ENCODE results near the gene ENOSF1. TPM values are rescaled to one million over a fixed set of nuclear protein-coding genes. Genes with fewer than 3 reads are reported as not detected.

ENOSF1 gene
- polyA plus RNA-seq, 4 donors: 68.5 to 101 (median 75.7) TPM

DNA sequence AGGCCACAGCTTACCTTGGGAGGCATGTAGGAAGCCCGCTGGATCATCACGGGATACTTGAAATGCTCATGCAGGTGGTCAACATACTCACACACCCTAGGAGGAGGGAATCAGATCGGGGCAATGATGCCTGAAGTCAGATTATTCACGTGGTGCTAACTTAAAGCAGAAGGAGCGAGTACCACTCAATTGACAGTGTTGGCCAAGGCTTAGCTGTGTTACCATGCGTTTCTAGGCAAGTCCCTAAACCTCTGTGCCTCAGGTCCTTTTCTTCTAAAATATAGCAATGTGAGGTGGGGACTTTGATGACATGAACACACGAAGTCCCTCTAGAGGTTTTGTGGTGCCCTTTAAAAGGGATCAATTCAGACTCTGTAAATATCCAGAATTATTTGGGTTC lies 37.1 kb downstream of the ENOSF1 start:
- DNase-seq (ENCODE audit: low read depth in 4 of 4, low spot score in 3 of 4): no peak

DNA sequence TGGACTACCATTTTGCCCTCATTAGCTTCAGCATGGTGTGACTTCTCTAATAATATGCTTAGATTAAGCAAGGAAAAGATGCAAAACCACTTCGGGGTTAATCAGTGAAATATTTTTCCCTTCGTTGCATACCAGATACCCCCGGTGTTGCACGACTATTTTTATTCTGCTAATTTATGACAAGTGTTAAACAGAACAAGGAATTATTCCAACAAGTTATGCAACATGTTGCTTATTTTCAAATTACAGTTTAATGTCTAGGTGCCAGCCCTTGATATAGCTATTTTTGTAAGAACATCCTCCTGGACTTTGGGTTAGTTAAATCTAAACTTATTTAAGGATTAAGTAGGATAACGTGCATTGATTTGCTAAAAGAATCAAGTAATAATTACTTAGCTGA lies 38.7 kb downstream of the ENOSF1 start:
- no peak for DNase-seq (ENCODE audit: low read depth in 4 of 4, low spot score in 3 of 4)

DNA sequence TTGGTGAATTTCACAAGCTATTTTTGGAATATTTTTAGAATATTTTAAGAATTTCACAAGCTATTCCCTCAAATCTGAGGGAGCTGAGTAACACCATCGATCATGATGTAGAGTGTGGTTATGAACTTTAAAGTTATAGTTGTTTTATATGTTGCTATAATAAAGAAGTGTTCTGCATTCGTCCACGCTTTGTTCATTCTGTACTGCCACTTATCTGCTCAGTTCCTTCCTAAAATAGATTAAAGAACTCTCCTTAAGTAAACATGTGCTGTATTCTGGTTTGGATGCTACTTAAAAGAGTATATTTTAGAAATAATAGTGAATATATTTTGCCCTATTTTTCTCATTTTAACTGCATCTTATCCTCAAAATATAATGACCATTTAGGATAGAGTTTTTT lies 39.1 kb downstream of the ENOSF1 start:
- DNase-seq (ENCODE audit: low read depth in 4 of 4, low spot score in 3 of 4): no peak

DNA sequence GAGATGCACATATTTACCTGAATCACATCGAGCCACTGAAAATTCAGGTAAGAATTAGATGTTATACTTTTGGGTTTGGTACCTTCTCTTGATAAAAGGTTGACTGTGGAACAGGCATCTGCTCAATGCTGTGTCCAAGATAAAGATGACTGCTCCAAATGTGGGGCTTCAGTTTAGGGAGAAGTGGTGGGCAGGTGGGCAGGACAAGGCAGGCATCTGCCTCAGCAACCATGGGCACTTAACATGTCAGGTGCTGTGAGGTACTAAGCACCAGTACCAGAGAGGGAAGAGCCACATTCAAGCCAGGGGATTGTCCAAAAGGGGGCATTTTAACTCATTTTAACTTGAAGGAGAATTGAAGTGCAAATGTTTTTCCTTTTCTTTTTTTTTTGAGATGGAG lies 41.0 kb downstream of the ENOSF1 start:
- DNase-seq (ENCODE audit: low read depth in 4 of 4, low spot score in 3 of 4): no peak

DNA sequence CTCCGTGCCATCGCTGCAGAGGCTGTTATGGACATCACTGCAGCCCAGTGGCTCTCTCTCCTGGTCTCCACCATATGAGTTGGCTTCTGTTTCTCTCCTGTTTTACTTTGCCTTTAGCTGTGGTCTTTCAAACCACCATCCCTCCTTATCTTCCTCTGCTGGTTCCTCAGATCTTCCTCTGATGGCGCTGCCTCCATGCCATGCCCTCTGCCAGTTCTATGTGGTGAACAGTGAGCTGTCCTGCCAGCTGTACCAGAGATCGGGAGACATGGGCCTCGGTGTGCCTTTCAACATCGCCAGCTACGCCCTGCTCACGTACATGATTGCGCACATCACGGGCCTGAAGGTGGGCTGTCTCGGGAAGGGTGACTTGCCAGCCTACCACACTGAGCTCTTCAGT lies 41.9 kb downstream of the ENOSF1 start:
- DNase-seq (ENCODE audit: low read depth in 4 of 4, low spot score in 3 of 4): no peak

DNA sequence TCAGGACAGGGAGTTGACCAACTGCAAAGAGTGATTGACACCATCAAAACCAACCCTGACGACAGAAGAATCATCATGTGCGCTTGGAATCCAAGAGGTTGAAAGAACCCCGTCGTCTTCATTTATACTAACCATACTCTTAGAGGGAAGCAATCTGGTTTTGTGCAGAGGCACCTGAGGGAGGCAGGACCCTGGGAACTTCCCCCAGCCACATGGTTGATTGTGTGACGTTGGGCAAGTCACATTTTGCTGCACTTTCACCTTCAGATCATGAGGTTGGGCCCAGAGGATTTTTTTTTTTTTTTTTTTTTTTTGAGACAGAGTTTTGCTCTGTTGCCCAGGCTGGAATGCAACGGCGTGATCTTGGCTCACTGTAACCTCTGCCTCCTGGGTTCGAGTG lies 43.4 kb downstream of the ENOSF1 start:
- no peak for DNase-seq (ENCODE audit: low read depth in 4 of 4, low spot score in 3 of 4)

DNA sequence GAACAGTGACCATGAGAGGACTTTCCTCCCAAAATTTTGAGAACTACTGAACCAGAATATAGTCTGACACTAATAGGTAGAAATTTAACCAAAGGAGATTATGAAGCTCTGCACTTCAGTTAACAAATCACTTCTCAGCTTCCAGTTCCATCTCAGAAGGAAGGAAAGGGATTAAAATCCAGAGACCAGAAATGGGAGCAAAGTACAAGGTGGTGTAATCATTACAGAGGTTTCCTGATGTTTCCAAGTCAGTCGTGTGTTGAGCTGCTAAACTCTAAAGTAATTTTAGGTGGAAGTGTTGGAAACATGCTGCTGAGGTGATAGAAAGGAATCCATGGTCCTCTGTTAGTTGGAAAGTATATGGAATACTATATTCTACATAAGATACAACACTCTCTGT lies 44.2 kb downstream of the ENOSF1 start:
- DNase-seq (ENCODE audit: low read depth in 4 of 4, low spot score in 3 of 4): peak in 2 of 4 donors; percentile 8 to 13

DNA sequence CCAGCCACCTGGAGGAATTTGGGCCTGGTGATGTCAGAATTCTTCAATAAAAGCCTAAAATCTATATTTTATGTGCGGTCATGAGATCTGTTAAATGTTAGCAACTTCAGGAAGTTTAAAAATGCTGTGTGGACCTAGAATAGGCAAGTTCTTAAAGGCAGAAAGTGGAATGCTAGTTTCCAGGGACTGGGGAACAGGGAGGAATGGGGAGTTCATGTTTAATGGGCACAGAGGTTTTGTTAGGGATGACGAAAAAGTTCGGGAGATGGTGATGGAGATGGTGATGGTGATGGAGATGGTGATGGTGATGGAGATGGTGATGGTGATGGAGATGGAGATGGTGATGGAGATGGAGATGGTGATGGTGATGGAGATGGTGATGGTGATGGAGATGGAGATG lies 45.8 kb downstream of the ENOSF1 start:
- no peak for DNase-seq (ENCODE audit: low read depth in 4 of 4, low spot score in 3 of 4)

DNA sequence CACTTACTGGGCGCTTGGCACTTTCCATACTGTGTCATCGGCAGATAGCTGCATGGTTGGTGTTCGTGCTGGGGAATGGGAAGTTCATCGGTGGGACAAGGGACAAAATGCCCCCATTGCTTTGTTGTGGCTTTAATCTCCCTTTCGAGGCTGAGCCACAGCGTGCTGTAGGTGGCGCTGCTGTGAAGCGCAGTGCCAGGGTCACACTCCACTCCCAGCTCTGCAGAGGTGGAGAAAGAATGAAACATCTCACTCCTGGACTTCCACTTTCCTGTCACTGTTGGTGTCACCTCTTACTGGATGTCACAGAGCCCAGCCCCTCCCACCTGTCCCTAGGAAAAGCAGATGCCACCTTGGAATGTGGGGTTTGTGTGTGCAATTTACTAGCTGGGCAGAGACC lies 46.3 kb downstream of the ENOSF1 start:
- no peak for DNase-seq (ENCODE audit: low read depth in 4 of 4, low spot score in 3 of 4)

DNA sequence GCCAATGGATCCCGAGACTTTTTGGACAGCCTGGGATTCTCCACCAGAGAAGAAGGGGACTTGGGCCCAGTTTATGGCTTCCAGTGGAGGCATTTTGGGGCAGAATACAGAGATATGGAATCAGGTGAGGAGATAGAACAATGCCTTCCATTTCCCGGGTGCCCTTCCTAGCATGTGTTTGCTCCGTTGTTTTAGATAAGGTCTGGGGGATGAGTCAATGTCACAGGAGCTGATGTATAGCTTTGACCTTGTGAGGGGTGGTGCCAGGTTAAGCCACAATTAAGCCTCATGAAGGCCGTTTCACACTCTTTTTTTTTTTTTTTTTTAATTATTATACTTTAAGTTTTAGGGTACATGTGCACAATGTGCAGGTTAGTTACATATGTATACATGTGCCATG lies 50.2 kb downstream of the ENOSF1 start:
- DNase-seq (ENCODE audit: low read depth in 4 of 4, low spot score in 3 of 4): no peak

DNA sequence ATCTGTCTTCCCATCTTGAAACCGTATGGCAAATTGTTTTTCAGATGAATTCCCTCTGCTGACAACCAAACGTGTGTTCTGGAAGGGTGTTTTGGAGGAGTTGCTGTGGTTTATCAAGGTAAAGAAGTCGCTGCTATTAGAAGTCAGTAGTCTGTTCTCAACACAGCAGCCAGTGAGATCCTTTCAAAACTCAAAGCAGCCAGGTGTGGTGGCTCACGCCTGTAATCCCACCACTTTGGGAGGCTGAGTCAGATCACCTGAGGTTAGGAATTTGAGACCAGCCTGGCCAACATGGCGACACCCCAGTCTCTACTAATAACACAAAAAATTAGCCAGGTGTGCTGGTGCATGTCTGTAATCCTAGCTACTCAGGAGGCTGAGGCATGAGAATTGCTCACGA lies 52.8 kb downstream of the ENOSF1 start:
- DNase-seq (ENCODE audit: low read depth in 4 of 4, low spot score in 3 of 4): no peak

DNA sequence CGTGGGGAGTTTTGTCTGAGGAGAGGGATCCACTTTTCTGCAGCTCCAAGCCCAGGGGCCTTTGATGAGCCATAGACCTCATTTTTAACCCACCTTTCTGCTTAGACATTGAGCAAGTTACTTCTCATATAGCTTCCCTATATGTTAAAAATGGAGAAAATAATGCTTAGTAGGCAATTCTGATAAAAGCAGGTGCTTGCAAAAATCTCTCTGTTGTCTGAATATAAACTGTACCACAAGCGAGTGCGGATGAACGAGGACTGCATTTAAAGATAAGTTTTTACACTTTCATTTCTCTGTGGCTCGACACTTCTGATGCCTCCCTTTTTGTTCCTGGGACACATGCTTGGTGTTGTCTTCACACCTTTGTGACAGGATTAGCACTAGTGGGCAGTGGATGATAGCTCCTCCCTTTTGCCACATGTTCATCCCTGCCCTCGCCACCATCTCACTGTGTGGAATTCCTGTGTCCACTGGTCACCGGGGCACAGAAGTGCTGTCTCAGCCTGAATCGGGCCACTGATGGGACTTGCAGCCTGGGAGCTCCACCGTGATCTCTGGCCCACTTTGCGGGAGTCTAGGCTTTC lies 53.4 kb downstream of the ENOSF1 start:
- no peak for DNase-seq (ENCODE audit: low read depth in 4 of 4, low spot score in 3 of 4)

DNA sequence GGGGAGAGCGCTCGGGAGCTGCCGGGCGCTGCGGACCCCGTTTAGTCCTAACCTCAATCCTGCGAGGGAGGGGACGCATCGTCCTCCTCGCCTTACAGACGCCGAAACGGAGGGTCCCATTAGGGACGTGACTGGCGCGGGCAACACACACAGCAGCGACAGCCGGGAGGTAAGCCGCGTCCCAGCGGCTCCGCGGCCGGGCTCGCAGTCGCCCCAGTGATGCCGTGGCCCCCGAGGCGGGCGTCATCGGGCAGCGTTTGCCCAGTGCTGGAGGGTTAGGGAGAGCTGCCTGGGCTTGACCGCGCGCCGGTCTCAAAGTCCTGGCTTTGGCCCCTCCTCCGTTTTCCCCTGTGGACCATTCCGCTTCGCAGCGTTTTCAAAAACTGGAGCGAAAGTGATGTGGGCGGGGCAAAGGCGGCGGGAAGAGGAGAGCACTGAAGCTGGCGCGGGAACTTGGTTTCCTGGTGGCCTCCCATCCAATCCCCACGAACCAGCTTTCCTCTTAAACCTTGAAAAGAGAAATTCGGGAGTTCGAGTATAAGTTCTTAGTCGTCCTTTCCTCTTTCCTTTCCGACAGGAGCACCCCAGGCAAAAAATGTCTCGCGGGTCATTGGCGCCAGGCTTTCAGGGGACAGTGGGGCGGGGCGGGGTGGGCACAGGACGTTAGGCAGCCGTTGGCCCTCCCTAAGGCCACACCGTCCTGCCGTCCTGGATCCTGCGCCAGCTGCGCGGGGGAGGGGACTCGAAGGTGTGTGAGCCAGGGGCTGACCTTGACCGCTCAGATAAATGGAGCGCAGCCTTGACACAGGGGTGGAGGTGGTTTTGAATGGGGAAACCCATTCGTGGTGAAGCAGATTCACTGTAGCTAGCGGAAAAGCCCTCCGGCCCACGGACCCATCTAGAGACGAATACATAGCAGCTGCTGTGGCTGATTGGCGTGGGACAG lies 54.2 kb downstream of the ENOSF1 start:
- peak; percentile 79 to 86 (median 83) for DNase-seq (ENCODE audit: low read depth in 4 of 4, low spot score in 3 of 4)

DNA sequence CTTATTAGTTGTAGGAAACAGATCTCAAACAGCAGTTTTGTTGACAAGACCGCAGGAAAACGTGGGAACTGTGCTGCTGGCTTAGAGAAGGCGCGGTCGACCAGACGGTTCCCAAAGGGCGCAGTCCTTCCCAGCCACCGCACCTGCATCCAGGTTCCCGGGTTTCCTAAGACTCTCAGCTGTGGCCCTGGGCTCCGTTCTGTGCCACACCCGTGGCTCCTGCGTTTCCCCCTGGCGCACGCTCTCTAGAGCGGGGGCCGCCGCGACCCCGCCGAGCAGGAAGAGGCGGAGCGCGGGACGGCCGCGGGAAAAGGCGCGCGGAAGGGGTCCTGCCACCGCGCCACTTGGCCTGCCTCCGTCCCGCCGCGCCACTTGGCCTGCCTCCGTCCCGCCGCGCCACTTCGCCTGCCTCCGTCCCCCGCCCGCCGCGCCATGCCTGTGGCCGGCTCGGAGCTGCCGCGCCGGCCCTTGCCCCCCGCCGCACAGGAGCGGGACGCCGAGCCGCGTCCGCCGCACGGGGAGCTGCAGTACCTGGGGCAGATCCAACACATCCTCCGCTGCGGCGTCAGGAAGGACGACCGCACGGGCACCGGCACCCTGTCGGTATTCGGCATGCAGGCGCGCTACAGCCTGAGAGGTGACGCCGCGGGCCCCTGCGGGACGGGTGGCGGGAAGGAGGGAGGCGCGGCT lies 55.0 kb downstream of the ENOSF1 start, which contains the start of gene TYMS:
Gene TYMS (plus strand): TSS at position 343 of the 690 bp plus-strand sequence. CDS start 90 bp downstream, at position 433.
- peak in 3 of 4 donors; percentile 43 to 65 (median 49) for DNase-seq (ENCODE audit: low read depth in 4 of 4, low spot score in 3 of 4)

DNA sequence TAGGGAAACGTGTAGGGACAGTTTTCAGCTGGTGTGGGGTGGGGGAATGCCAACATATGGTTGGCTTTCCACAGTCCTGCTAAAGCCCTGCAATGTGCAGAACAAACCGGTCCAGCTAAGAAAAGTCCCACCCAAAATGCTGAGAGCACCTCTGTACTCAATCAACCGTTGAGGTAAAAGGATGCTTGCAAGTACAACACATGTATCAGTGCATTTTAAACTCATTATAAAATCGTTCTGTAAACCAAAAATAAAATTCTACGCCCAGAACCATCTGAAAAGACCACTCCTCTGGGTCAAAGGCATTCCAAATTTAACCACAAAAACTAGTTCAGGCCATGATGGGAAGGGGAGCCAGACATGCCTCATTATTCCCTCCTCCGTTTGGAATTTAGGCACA lies 57.0 kb downstream of the ENOSF1 start:
- DNase-seq (ENCODE audit: low read depth in 4 of 4, low spot score in 3 of 4): no peak

DNA sequence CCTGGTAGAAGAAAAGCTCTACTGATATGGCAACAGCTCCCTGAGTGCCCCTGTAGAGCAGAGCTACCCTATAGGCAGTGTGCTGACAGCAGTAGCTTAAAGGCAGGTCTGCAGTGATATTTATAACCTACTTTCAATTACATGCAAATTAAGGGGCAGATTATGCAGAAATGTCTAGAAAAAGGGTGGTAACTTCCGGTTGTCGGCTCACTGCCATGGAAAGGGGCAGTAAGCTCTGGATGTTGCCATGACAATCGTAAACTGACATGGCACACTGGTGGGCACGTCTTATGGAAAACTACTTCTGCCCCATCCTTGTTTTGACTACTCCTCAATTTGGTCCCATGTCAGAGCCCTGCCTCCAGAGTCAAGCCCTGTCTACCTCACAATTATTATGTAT lies 57.8 kb downstream of the ENOSF1 start:
- DNase-seq (ENCODE audit: low read depth in 4 of 4, low spot score in 3 of 4): no peak

DNA sequence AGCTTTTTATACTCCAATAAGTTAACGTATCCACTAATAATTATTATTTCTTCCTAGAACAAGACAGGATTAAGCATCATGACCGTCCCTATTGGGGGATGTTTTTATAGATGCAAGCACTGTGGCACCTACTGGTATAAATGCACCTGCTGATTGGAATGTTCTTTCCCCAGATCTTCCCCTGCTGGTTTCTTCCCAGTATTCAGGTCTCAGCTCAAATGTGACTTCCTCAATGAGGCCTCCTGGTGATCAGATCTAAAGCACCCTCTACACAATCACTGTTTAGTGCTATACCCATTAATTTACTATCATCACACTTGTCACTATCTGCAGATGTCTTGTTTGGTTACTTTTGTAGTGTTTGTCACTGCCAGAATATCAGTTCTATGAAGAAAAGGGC lies 58.9 kb downstream of the ENOSF1 start:
- no peak for DNase-seq (ENCODE audit: low read depth in 4 of 4, low spot score in 3 of 4)

DNA sequence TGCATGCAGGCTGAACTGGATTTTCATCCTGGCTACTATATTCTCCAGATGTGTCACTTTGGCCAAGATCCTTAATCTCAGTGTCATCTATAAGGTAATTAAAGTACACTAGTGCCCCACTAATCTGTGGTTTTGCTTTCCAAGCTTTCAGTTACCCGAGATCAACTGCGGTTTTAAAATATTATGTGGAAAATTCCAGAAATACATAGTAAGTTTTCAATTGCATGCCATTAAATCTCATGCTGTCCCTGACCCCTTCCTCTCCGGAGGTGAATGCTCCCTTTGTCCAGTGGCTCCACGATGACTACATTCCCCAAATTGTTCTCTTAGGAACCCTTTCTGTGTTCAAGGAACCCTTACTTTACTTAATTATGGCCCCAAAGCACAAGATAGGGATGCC lies 60.3 kb downstream of the ENOSF1 start:
- DNase-seq (ENCODE audit: low read depth in 4 of 4, low spot score in 3 of 4): no peak

DNA sequence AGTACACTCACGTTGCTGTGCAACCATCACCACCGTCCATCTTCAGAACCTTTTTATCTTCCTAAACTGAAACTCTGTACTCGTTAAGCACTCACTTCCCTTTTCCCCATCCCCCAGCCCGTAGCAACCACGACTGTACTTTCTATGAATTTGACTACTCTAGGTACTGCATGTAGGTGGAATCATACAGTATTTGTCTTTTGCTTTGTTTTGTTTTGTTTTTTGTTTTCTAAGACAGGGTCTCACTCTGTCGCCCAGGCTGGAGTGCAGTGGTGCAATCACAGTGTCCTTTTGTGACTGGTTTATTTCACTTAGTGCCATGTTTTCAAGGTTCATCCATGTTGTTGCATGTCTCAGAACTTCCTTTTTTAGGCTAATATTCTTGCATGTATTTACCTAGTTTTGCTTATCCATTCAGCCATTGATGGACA lies 62.0 kb downstream of the ENOSF1 start:
- no peak for DNase-seq (ENCODE audit: low read depth in 4 of 4, low spot score in 3 of 4)

DNA sequence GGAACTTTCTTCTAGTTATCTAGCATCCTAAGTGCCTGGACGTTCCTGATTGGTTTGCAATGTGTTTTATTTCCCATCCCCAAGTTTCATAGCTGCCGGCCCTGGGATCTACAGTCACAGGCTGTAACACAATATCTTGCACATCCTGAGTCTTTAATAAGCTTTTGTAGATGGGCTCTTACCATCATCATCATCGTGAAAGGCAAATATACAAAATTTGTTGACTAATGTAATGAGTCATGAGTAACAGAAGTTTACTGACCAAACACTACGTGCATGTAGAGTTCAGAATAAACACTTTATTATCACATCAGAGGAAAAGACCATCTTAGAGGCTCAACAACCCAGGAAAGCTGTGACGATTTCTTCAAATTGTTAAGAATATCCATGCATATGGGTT lies 63.1 kb downstream of the ENOSF1 start:
- DNase-seq (ENCODE audit: low read depth in 4 of 4, low spot score in 3 of 4): no peak

DNA sequence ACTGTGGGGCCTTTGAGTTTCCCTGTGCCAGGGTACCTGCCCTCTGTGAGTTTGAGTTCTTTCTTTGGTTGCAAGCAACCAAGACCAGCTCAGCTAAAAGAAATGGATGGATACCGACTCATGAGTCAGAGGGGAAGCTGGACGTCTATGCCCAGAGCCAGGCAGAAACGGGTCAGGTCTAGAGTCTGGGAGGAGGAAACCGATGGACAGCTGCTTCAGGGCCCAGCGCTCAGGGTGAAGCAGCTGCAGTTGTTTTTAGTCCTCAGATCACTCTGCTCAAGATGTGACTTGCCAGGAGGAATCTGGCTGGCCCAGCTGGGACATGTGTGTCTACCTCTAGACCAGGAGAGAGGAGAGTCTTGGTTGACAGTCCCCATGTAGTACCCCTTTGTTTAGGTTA lies 65.1 kb downstream of the ENOSF1 start:
- DNase-seq (ENCODE audit: low read depth in 4 of 4, low spot score in 3 of 4): no peak

Data from right renal pelvis (tissue), 4 donors.